ENCODE data around the gene ZSCAN5A.

Gene ZSCAN5A

DNA sequence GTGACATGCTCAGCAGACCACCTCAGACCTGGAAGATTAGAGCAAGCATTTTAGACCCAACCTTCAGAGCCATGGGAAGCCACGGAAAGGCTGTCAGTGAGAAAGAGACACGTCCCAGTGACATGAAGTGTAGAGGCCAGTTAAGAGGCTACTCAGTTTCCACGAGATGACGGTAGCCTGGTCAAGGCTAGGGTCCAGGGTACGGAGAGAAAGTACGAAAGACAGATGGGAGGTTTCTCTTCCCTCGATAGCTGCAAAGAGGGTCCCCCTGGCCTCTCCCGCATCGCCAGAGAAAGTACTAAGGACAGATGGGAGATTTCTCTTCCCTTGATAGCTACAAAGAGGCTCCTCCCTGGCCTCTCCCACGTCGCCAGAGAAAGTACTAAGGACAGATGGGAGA lies 8.6 kb downstream of the ZSCAN5A start:
- Histone ChIP-seq H3K36me3 (peaks cover 10 to 71% (median 40%) of the 10 kb centered on the region in 11 experiments; a peak in 21 of 22 replicates), H3K9me3 (replicated peaks in 1 of 11) (peaks cover 0 to 13% (median 0%) of the 10 kb centered on the region in 11 experiments; a peak in 9 of 22 replicates), H3K9ac (no peak overlapping the region), H3K4me1 (peaks cover 6 to 11% (median 10%) of the 10 kb centered on the region in 10 experiments; a peak in 17 of 20 replicates), H3K4me2 (no peak overlapping the region), H3K27me3 (no peaks in the 10 kb centered on the region), H3K4me3 (no peak overlapping the region), H3K27ac (no peak overlapping the region), H4K20me1 (no peaks in the 10 kb centered on the region)
- no peak for TF ChIP-seq Cebpa-rat (IDR thresholded peaks at IDR 0.05)

GRCh38 chr19:56304243-56304642 lies 10.4 kb downstream of the ZSCAN5A start:
- Histone ChIP-seq H3K4me3 (no peak overlapping the region), H3K27me3 (no peaks in the 10 kb centered on the region), H3K4me2 (no peak overlapping the region), H3K9ac (no peak overlapping the region), H3K4me1 (peaks cover 6 to 12% (median 10%) of the 10 kb centered on the region in 10 experiments; a peak in 17 of 20 replicates), H4K20me1 (no peaks in the 10 kb centered on the region), H3K27ac (no peak overlapping the region), H3K36me3 (peaks cover 0 to 71% (median 26%) of the 10 kb centered on the region in 11 experiments; a peak in 17 of 22 replicates), H3K9me3 (replicated peaks in 1 of 11) (peaks cover 0 to 17% (median 0%) of the 10 kb centered on the region in 11 experiments; a peak in 9 of 22 replicates)
- no peak for TF ChIP-seq Cebpa-rat (IDR thresholded peaks at IDR 0.05)

- peak overlapping the region; percentile 21 to 72 (median 51); a peak in 21 of 22 replicates for H3K4me2 ChIP-seq
- no peak for TF ChIP-seq Cebpa-rat (IDR thresholded peaks at IDR 0.05)
Measured at GRCh38 chr19:56301886-56302620, 12.6 kb downstream of the ZSCAN5A start.

DNA sequence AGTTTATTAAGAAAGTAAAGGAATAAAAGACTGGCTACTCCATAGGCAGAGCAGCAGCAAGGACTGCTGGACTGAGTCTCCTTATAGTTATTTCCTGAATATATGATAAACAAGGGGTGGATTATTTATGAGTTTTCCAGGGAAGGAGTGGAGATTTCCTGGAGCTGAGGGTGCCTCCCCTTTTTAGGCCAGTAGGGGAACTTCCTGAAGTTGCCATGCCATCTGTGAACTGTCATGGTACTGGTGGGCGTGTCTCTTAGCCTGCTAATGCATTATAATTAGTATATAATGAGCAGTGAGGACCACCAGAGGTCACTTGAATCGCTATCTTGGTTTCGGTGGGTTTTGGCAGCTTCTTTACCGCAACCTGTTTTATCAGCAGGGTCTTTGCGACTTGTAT lies 13.5 kb downstream of the ZSCAN5A start:
- H3K9ac ChIP-seq: no peak overlapping the region
- peaks cover 0 to 80% (median 30%) of the 10 kb centered on the region in 11 experiments; a peak in 14 of 22 replicates for H3K36me3 ChIP-seq
- H3K9me3 ChIP-seq (replicated peaks in 1 of 11): peaks cover 0 to 17% (median 0%) of the 10 kb centered on the region in 11 experiments; a peak in 9 of 22 replicates
- H3K4me1 ChIP-seq: peaks cover 6 to 12% (median 10%) of the 10 kb centered on the region in 10 experiments; a peak in 17 of 20 replicates
- H3K27ac ChIP-seq: peak overlapping the region in 5 of 11 experiments; percentile 22 to 68 (median 36); a peak in 6 of 22 replicates
- no peaks in the 10 kb centered on the region for H4K20me1 ChIP-seq
- no peaks in the 10 kb centered on the region for H3K27me3 ChIP-seq
- no peak for TF ChIP-seq Cebpa-rat (IDR thresholded peaks at IDR 0.05)
- H3K4me2 ChIP-seq: peak overlapping the region in 10 of 11 experiments; percentile 21 to 72 (median 53); a peak in 11 of 22 replicates
- H3K4me3 ChIP-seq: no peak overlapping the region

More at GRCh38 chr19:56301886-56302620, 12.6 kb downstream of the ZSCAN5A start:
- peaks cover 0 to 17% (median 0%) of the 10 kb centered on the region in 11 experiments; a peak in 9 of 22 replicates for H3K9me3 ChIP-seq (replicated peaks in 1 of 11)
- no peaks in the 10 kb centered on the region for H4K20me1 ChIP-seq
- H3K27ac ChIP-seq: peak overlapping the region in 9 of 11 experiments; percentile 15 to 68 (median 36); a peak in 16 of 22 replicates
- no peak overlapping the region for H3K9ac ChIP-seq
- H3K4me1 ChIP-seq: peaks cover 6 to 12% (median 10%) of the 10 kb centered on the region in 10 experiments; a peak in 17 of 20 replicates
- no peaks in the 10 kb centered on the region for H3K27me3 ChIP-seq
- H3K36me3 ChIP-seq: peaks cover 0 to 72% (median 30%) of the 10 kb centered on the region in 11 experiments; a peak in 14 of 22 replicates
- H3K4me3 ChIP-seq: no peak overlapping the region; a peak in 2 of 20 replicates

GRCh38 chr19:56299688-56300087 lies 15.0 kb downstream of the ZSCAN5A start:
- Histone ChIP-seq H3K4me1 (peaks cover 6 to 12% (median 10%) of the 10 kb centered on the region in 10 experiments; a peak in 17 of 20 replicates), H3K36me3 (peaks cover 0 to 80% (median 25%) of the 10 kb centered on the region in 11 experiments; a peak in 14 of 22 replicates), H3K4me3 (no peak overlapping the region), H3K4me2 (no peak overlapping the region), H4K20me1 (no peaks in the 10 kb centered on the region; a peak in 1 of 22 replicates), H3K27ac (no peak overlapping the region), H3K9ac (no peak overlapping the region), H3K27me3 (no peaks in the 10 kb centered on the region), H3K9me3 (replicated peaks in 1 of 11) (peaks cover 0 to 17% (median 0%) of the 10 kb centered on the region in 11 experiments; a peak in 9 of 22 replicates)
- TF ChIP-seq Cebpa-rat (IDR thresholded peaks at IDR 0.05): no peak

DNA sequence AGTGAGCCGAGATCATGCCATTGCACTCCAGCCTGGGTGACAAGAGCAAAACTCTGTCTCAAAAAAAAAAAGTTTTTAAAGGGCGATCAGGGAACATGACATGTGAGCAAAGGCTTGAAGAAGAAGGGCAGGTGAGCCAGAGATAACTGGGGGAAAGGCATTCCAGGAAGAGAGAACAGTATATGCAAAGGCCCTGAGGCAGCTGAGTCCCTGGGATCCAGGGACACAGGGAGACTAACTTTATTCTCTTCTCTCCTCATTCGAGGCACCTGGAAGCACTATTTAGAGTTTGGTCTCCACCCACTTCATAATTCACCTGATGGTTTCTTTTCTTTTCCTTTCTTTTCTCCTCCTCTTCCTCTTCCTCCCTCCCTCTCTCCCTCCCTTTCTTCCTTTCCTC lies 17.6 kb downstream of the ZSCAN5A start:
- peaks cover 6 to 12% (median 9%) of the 10 kb centered on the region in 10 experiments; a peak in 18 of 20 replicates for H3K4me1 ChIP-seq
- H3K9me3 ChIP-seq (replicated peaks in 1 of 11): peaks cover 0 to 22% (median 9%) of the 10 kb centered on the region in 11 experiments; a peak in 10 of 22 replicates
- no peak overlapping the region for H3K9ac ChIP-seq
- no peak for TF ChIP-seq Cebpa-rat (IDR thresholded peaks at IDR 0.05)
- H4K20me1 ChIP-seq: no peaks in the 10 kb centered on the region; a peak in 1 of 22 replicates
- H3K4me3 ChIP-seq: no peak overlapping the region
- H3K27me3 ChIP-seq: no peaks in the 10 kb centered on the region
- no peak overlapping the region for H3K4me2 ChIP-seq
- peaks cover 5 to 94% (median 39%) of the 10 kb centered on the region in 11 experiments; a peak in 17 of 22 replicates for H3K36me3 ChIP-seq
- no peak overlapping the region for H3K27ac ChIP-seq

GRCh38 chr19:56295531-56296455 lies 18.8 kb downstream of the ZSCAN5A start:
- Histone ChIP-seq H3K36me3 (peaks cover 5 to 97% (median 34%) of the 10 kb centered on the region in 11 experiments; a peak in 17 of 22 replicates), H3K27ac (no peak overlapping the region), H3K27me3 (no peaks in the 10 kb centered on the region), H4K20me1 (no peaks in the 10 kb centered on the region; a peak in 1 of 22 replicates), H3K4me3 (no peak overlapping the region), H3K9ac (no peak overlapping the region), H3K9me3 (replicated peaks in 1 of 11) (peaks cover 0 to 13% (median 0%) of the 10 kb centered on the region in 11 experiments; a peak in 6 of 22 replicates), H3K4me2 (no peak overlapping the region), H3K4me1 (peaks cover 0 to 9% (median 0%) of the 10 kb centered on the region in 10 experiments; a peak in 2 of 20 replicates)
- no peak for TF ChIP-seq Cebpa-rat (IDR thresholded peaks at IDR 0.05)

GRCh38 chr19:56294549-56294948 lies 20.1 kb downstream of the ZSCAN5A start:
- no peak for TF ChIP-seq Cebpa-rat (IDR thresholded peaks at IDR 0.05)
- peaks cover 0 to 9% (median 0%) of the 10 kb centered on the region in 10 experiments; a peak in 2 of 20 replicates for H3K4me1 ChIP-seq

More at GRCh38 chr19:56294549-56294948, 20.1 kb downstream of the ZSCAN5A start:
- H3K9ac ChIP-seq: no peak overlapping the region
- no peak overlapping the region for H3K27ac ChIP-seq
- no peaks in the 10 kb centered on the region; a peak in 1 of 22 replicates for H4K20me1 ChIP-seq
- no peak overlapping the region for H3K4me3 ChIP-seq
- peaks cover 0 to 13% (median 0%) of the 10 kb centered on the region in 11 experiments; a peak in 3 of 22 replicates for H3K9me3 ChIP-seq (replicated peaks in 1 of 11)
- H3K4me2 ChIP-seq: no peak overlapping the region
- H3K36me3 ChIP-seq: peaks cover 5 to 93% (median 32%) of the 10 kb centered on the region in 11 experiments; a peak in 17 of 22 replicates
- no peaks in the 10 kb centered on the region for H3K27me3 ChIP-seq
